ENCODE data around the gene FBLN2.
"Not testable (repeated sequence)": the region's sequence is repeated elsewhere in the genome, so short reads cannot be mapped to it uniquely, and the experiment has no call there.

FBLN2 gene

GRCh38 chr3:13514639-13515435 lies 34.1 kb upstream of the FBLN2 start:
- no peak for DNase-seq

DNA sequence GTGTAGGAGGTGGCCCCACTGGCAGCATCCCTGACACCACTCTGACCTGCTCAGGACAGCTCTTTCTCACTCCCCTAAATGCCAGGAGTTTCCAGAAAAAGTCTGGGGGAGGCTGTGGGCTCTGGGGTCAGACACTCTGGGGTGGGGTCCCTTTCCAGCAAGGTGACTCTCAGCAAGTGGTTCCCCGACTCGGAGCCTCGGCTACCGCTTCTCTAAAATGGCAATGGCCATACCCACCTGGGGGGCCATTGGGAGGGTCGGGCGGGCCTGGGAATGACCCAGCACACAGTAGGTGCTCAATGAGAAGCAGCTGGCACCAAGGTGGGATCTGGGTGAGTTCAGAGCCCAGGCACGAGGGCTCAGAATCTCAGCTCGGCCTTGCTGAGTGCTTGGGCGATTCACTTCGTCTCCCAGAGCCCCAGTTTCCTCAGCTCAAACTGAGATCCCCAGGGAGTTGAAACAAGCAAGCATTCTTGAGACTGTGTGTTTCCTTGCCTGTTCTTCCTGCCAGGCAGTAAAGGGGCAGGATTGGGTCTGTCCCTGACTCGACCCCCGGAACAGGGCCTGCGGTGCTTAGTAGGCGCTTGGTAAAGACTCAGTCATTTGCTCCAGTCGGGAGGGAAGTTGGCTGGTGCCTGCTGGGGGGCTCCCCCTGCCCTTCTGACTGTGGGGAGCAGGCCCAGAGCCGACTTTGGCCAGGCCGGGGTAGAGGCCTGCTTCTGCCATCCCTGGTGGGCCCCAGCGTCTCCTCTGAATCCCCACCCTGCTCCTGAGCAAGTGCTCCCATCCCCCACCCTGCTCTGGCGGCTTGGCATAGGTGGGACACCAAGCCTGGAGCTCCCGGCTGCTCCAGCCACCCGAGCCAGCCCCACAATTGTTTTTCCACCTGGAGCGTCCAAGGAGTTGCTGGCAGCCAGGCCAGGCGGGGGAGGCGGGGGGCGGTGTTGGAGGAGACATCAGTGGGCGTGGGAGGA lies 32.9 kb upstream of the FBLN2 start:
- DNase-seq, result no peak

GRCh38 chr3:13516760-13517135 lies 32.2 kb upstream of the FBLN2 start:
- DNase-seq, result no peak

GRCh38 chr3:13517253-13517977 lies 31.5 kb upstream of the FBLN2 start:
- no peak for DNase-seq

GRCh38 chr3:13518516-13518953 lies 30.4 kb upstream of the FBLN2 start:
- DNase-seq, result no peak

GRCh38 chr3:13519006-13519791 lies 29.7 kb upstream of the FBLN2 start:
- DNase-seq, result no peak

DNA sequence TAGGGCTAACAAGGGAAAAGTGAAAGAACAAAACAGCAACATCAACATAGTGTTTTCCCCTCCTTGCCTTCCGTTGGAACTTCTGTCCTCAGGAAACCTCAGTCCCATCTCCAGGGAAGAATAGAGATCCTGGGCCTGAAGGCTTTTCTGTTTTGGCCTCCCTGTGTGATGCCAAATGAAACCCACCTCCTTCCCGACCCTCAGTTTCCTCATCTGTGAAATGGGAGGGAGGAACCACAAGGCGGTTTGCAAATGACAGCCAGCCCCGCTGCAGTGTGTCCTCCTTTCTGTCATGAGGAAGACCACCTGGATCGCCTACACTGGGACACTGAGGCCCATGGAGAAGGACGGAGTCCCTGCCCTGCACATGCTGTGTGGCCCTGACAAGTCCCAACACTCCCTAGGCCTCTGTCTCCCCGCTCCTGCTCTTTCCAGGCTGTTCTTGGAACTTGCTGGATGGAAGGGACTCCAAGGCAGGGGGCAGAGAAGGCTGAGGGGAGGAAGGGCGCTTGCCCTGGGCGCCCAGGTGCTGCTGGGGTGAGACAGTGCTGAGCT lies 28.5 kb upstream of the FBLN2 start:
- no peak for DNase-seq

GRCh38 chr3:13521309-13521708 lies 27.6 kb upstream of the FBLN2 start:
- no peak for DNase-seq

DNA sequence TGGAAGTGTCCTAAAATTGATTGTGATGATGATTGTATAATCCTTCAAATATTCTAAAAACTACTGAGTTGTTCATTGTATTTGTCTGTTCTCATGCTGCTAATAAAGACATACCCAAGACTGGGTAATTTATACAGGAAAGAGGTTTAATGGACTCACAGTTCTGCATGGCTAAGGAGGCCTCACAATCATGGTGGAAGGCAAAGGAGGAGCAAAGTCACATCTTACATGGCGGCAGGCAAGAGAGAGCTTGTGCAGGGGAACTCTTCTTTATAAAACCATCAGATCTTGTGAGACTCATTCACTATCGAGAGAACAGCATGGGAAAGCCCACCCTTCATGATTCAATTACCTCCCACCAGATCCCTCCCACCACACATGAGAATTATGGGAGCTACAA lies 27.2 kb upstream of the FBLN2 start:
- not testable (repeated sequence) for DNase-seq

DNA sequence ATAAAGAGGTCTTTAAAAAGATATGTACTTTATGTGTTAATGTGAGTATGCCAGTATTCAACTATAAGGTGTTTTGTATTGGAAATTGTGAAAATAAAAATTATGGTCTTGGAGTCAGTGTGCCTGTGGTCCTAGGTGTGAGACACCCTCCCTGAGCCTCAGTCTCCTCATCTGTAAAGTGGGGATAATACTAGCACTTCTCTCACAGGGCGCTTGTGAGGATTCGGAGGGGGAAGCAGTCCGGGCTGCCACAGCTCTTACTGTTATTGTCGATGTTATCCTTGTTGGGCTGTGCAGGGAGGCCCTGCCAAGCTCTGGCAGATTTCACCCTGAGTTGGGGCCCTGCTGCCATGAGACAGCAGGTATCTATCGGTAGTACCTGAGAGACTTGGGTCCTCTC lies 26.7 kb upstream of the FBLN2 start:
- no peak for DNase-seq

GRCh38 chr3:13524979-13525669 lies 23.8 kb upstream of the FBLN2 start:
- DNase-seq, result no peak

- no peak for DNase-seq
These were observed 22.9 kb upstream of the FBLN2 start for GRCh38 chr3:13525827-13526625.

DNA sequence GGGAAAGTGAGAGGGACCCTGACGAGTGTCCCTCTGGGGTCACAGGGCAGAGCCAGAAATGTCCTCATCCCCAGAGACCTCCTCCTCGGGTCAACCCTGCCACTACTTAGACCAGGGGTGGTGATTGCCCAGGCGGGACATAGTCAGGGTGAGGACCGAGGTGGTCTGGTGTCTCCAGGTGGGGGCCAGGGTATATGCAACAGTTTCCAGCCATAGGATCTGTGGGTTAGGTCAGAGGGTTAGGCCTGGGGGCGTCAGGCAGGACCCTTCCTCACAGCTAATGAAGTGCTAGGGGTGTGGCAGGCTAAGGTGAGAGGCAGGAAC lies 22.3 kb upstream of the FBLN2 start:
- no peak for DNase-seq

DNA sequence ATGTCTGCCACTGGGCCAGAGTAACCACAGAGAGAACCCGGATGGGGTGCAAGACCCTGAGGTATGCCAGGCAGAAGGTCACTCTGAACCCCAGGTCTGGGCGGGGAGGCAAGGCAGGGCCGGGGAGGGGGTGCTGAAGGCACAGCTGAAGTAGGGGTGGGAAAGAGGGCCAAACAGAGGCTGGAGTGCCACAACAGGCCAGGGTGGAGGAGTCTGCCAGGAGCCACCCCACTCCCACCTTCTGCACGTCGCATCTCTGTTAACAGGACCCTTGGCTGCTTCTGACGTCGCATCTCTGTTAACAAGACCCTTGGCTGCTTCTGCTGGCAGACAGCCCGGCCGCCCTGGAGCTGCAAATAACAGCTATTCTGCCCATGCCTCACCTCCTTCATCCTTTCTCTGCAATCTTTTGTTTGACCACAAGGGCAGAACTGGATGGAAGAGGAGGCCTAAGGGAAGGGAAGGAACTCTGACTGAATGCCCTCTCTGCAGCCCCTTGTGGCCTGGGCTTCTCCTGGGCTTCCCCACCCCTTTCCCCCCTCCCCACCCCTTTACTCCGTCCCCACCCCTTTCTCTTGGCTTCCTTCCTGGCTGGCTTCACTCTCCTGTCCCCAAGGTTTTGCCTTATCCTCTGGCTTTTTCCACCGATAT lies 20.6 kb upstream of the FBLN2 start:
- no peak for DNase-seq

GRCh38 chr3:13529196-13530112 lies 19.5 kb upstream of the FBLN2 start:
- no peak for DNase-seq

DNA sequence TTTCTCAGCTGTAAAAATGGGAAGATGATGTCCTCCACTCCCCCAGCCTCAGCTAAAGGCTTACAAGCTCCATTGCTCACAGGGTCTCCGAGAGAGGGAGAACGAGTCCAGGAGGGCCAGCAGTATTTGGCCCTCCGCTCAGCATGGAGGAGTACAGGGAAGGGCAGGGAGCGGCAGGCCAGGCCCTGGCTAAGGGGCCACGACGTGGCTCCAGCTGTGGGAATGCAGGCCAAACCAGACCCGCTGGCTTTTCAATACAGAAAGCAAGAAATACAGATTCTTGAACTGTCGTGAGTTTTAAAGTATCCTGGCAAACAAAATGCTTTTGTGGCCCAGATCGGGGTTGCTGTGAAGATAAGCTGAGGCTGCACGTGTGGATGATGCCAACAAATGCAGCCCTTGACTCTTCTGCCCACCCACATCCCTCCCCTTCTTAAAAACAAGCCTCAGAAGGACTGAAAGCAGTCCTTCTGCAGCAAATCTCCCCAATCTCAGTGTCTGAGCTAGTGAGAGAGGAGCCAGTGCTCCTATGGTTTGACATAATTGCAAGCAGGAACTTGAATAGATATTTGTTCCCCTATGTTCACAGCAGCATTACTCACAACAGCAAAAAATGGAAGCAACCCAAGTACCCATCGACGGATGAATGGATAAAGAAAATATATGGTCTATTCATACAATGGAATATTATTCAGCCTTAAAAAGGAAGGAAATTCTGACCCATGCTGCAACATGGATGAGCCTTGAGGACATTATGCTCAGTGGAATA lies 18.5 kb upstream of the FBLN2 start:
- no peak for DNase-seq

- no peak for DNase-seq
These were observed 16.8 kb upstream of the FBLN2 start for GRCh38 chr3:13532085-13532484.

- no peak for DNase-seq
These were observed 16.3 kb upstream of the FBLN2 start for GRCh38 chr3:13532631-13533030.
